ENCODE results near the gene ASAP2.

Gene ASAP2

DNA sequence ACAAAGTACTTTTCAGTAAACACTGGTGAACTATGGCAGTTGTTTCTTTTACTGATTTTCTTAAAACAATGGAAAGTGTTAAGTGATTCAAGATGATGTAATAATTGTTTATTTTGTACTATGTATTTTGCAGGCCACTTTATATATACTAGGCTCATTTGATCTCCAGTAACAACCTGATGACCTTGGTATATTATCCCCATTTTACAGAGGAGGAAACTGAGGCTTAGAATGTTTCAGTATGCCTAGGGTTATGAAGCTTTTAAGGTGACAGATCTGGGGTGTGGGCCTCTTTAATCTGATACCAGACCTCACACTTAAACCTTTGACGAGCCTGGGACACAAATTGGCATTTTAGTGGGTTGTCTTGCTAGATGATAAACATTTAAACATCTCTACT, 153.5 kb downstream of the ASAP2 start:
- no peak for FAIRE-seq
- no peak for TF ChIP-seq SPI1 (IDR thresholded peaks at IDR 0.05; ENCODE audit: low read depth, low read length)
- no peak for TF ChIP-seq TAF1 (IDR thresholded peaks at IDR 0.05; ENCODE audit: low read depth, low read length)
- TF ChIP-seq POLR2A (IDR thresholded peaks at IDR 0.05; ENCODE audit: low read depth, low read length) = no peak
- no peak for TF ChIP-seq POLR2AphosphoS5 (IDR thresholded peaks at IDR 0.05; ENCODE audit: low read depth, low read length)
- TF ChIP-seq POU2F2 (IDR thresholded peaks at IDR 0.05; ENCODE audit: low read depth, low read length) = no peak
- no peak for TF ChIP-seq PAX5 (IDR thresholded peaks at IDR 0.05; ENCODE audit: insufficient read depth, low read length, severe bottlenecking)

DNA sequence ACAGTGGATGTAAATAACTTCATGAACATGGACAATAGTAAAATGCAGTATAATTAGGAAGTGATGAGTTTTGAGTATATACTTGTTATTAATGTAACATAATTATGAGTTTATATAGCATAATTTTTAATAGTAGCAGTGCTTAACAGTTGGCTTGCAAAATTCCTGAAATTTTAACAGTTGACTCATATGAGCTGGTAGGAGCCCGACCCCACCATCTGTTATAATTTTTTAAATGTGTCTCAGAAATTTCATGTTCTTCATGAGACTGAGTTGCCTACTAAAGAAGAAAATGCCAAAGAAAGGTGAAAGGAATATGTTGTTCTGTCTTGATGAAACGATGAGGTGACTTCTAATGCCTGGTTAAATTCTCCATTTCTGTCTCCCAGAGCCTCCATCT, 154.1 kb downstream of the ASAP2 start:
- DNase-seq (ENCODE audit: insufficient read length, low spot score) (no peak), FAIRE-seq (no peak)

More for the DNA sequence above, 153.5 kb downstream of the ASAP2 start:
- DNase-seq (ENCODE audit: insufficient read length, low spot score) = no peak

DNA sequence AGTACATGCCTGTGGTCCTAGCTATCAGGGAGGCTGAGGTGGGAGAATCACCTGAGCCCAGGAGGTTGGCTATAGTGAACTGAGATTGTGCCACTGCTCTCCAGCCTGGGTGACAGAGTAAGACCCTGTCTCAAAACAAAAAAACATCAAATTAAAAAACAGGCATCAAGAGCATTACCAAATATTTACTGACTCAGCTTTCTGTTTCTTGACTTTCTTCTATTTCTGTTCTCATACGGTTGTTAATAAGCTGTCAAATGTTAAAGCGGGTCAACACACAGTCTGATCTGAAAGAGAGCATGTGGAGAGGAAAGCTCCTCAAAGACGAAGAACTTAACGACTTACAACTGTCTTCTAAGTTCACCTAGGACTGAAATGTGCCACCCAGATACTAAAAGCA, 157.8 kb downstream of the ASAP2 start:
- FAIRE-seq = no peak
- no peak for TF ChIP-seq POLR2AphosphoS5 (IDR thresholded peaks at IDR 0.05; ENCODE audit: low read depth, low read length)
- DNase-seq (ENCODE audit: insufficient read length, low spot score) = no peak

More for the DNA sequence above, 154.1 kb downstream of the ASAP2 start:
- no peak for TF ChIP-seq TAF1 (IDR thresholded peaks at IDR 0.05; ENCODE audit: low read depth, low read length)
- TF ChIP-seq PAX5 (IDR thresholded peaks at IDR 0.05; ENCODE audit: insufficient read depth, low read length, severe bottlenecking) = no peak
- TF ChIP-seq POLR2AphosphoS5 (IDR thresholded peaks at IDR 0.05; ENCODE audit: low read depth, low read length) = no peak

DNA sequence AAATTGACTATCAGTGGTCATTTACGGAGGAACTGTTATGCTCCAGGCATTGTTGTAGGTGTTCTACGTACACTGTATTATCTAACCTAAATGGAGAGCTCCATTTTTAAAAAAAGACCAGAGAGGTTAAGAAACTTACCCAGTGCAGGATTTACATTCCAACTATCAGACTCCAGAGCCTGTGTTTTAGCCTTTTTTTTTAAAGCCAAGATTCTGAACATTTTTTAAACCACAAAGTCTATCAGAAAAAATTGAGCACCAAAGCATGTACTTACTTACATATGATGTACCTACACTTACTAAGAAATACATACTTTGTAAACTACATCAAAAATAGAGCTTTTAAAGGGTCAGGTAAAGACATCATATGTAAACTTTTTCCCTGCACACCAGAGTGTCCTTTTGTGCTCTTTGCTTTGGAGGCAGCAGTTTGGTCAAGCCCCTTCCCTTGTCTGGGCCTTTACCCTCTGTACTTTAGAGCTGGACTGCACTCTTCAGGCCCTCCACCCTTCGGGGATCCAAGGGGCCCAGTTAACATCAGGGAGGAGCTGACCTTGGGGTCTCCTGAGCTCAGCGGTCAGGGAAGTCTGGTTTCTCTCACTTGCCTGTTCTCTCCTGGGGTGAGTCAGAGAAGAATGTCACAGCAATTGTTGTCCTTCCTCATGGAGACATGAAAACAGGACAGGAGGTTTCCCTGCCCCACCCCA, 158.3 kb downstream of the ASAP2 start:
- no peak for FAIRE-seq
- no peak for DNase-seq (ENCODE audit: insufficient read length, low spot score)
- TF ChIP-seq SPI1 (IDR thresholded peaks at IDR 0.05; ENCODE audit: low read depth, low read length) = no peak
- no peak for TF ChIP-seq POLR2AphosphoS5 (IDR thresholded peaks at IDR 0.05; ENCODE audit: low read depth, low read length)
- TF ChIP-seq POLR2A (IDR thresholded peaks at IDR 0.05; ENCODE audit: low read depth, low read length) = no peak
- no peak for TF ChIP-seq TAF1 (IDR thresholded peaks at IDR 0.05; ENCODE audit: low read depth, low read length)
- TF ChIP-seq PAX5 (IDR thresholded peaks at IDR 0.05; ENCODE audit: insufficient read depth, low read length, severe bottlenecking) = no peak
- TF ChIP-seq POU2F2 (IDR thresholded peaks at IDR 0.05; ENCODE audit: low read depth, low read length) = no peak

DNA sequence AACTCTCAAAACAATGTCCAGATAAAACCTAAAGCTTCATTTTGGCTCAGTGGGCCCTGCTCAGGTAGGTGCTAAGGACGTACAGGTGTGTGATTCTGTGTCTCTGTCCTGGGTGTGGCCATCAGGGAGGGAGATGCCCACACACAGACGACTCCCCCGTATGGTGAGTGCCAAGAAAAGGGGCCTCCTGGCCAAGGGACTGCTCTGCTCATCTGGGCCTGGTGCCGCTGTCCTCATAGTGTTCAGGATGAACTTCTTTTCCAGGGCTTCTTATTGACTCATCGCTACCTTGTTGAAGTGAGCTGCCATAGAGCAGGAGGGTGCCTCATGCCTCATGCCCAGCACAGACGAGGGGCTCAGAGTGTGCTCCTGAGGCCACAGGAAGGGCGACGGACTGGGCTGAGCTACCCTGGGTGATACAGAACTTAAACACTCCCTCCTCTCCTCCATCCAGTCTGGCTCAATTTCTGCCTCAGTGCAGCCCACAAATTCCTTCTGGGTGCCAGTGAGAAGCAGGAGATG, 158.9 kb downstream of the ASAP2 start:
- no peak for FAIRE-seq
- no peak for DNase-seq (ENCODE audit: insufficient read length, low spot score)
- TF ChIP-seq POLR2A (IDR thresholded peaks at IDR 0.05; ENCODE audit: low read depth, low read length) = no peak
- TF ChIP-seq TAF1 (IDR thresholded peaks at IDR 0.05; ENCODE audit: low read depth, low read length) = no peak
- TF ChIP-seq PAX5 (IDR thresholded peaks at IDR 0.05; ENCODE audit: insufficient read depth, low read length, severe bottlenecking) = no peak

DNA sequence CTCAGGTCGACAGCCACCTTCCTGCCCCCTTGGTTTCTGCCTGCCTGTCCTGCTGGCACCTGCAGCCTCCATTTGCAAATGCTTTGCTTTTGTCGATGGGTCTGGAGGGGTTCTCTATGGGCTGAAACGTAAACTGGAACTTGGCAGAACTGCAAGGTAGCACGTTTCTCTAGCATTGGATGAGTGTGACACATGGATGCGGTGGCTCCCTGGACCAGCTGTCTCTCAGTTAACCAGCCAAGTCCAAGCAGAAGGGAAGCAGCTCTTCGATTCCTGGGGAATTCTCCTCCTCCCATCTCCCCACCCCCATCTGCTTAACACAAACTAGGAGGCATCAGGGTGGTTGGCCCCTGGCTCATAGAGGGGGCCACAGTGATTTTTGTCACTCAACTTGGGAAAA, 159.4 kb downstream of the ASAP2 start:
- DNase-seq (ENCODE audit: insufficient read length, low spot score) (no peak), FAIRE-seq (no peak)
- TF ChIP-seq POLR2AphosphoS5 (IDR thresholded peaks at IDR 0.05; ENCODE audit: low read depth, low read length) = no peak

DNA sequence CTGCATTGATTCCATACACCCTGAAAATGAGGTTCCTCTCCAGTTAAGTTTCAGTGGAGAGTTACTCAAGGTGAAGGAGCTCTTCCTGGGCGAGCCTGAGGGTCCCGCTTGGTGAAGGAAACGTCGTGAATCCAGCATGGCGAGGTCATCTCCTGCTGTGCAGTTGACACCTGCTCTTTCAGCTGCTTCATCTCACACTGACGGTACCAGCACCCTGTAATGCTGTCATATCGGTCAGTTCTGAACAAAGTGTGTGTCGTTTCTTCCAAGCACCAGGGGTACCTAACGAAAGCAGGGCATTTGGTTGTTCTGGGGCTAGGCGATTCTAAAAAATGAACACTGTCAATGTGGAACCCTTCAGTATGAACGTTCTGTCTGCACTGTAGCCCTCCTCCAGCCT, 164.1 kb downstream of the ASAP2 start:
- TF ChIP-seq POU2F2 (IDR thresholded peaks at IDR 0.05; ENCODE audit: low read depth, low read length) (no peak), SPI1 (IDR thresholded peaks at IDR 0.05; ENCODE audit: low read depth, low read length) (no peak), POLR2AphosphoS5 (IDR thresholded peaks at IDR 0.05; ENCODE audit: low read depth, low read length) (no peak), PAX5 (IDR thresholded peaks at IDR 0.05; ENCODE audit: insufficient read depth, low read length, severe bottlenecking) (no peak), POLR2A (IDR thresholded peaks at IDR 0.05; ENCODE audit: low read depth, low read length) (no peak), TAF1 (IDR thresholded peaks at IDR 0.05; ENCODE audit: low read depth, low read length) (no peak)
- DNase-seq (ENCODE audit: insufficient read length, low spot score) (no peak), FAIRE-seq (no peak)

DNA sequence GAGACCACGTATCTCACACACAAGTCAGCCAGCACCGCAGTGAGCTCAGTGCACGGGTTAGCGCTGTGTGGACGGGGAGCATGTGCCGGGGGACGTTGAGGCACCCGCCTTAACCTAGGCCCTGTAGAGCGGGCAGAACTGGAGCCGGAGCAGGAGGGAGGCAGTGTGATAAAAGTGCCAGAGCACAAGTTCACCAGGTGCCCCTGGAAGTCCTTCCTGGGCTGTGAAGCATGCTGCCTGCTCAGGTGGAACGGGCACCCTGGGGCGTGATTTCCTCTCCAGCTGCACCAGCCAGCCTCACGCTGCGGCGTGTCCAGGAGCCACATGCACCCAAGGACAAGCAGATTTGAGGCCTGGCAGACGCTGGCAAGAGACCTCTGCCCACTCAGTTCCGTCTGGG, 166.4 kb downstream of the ASAP2 start:
- FAIRE-seq = peak; percentile 35
- no peak for DNase-seq (ENCODE audit: insufficient read length, low spot score)
- TF ChIP-seq TAF1 (IDR thresholded peaks at IDR 0.05; ENCODE audit: low read depth, low read length) (no peak), SPI1 (IDR thresholded peaks at IDR 0.05; ENCODE audit: low read depth, low read length) (no peak), POU2F2 (IDR thresholded peaks at IDR 0.05; ENCODE audit: low read depth, low read length) (no peak), PAX5 (IDR thresholded peaks at IDR 0.05; ENCODE audit: insufficient read depth, low read length, severe bottlenecking) (no peak), POLR2AphosphoS5 (IDR thresholded peaks at IDR 0.05; ENCODE audit: low read depth, low read length) (no peak), POLR2A (IDR thresholded peaks at IDR 0.05; ENCODE audit: low read depth, low read length) (no peak)

DNA sequence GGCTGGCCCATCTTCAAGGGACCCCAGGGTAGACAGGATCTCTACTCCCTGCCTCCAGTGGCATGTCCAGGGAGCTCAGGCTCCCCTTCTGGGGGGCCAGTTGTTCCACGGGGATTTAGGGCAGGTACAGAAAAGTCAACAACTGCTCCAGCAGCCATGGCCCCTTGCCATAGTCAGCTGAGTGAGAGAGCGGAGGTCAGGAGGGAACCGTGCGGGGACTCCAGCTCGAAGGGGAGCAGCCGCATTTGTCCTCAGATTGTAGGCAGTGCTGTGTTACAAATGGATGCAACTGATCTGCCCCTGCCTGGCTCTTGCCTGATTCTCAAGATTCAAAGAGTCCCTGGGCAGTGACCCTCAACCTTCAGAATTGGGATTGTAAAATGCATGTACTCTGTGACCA, 166.9 kb downstream of the ASAP2 start:
- TF ChIP-seq TAF1 (IDR thresholded peaks at IDR 0.05; ENCODE audit: low read depth, low read length) = no peak
- no peak for TF ChIP-seq POU2F2 (IDR thresholded peaks at IDR 0.05; ENCODE audit: low read depth, low read length)
- TF ChIP-seq POLR2AphosphoS5 (IDR thresholded peaks at IDR 0.05; ENCODE audit: low read depth, low read length) = no peak
- TF ChIP-seq PAX5 (IDR thresholded peaks at IDR 0.05; ENCODE audit: insufficient read depth, low read length, severe bottlenecking) = no peak
- no peak for TF ChIP-seq POLR2A (IDR thresholded peaks at IDR 0.05; ENCODE audit: low read depth, low read length)
- no peak for FAIRE-seq
- no peak for DNase-seq (ENCODE audit: insufficient read length, low spot score)

DNA sequence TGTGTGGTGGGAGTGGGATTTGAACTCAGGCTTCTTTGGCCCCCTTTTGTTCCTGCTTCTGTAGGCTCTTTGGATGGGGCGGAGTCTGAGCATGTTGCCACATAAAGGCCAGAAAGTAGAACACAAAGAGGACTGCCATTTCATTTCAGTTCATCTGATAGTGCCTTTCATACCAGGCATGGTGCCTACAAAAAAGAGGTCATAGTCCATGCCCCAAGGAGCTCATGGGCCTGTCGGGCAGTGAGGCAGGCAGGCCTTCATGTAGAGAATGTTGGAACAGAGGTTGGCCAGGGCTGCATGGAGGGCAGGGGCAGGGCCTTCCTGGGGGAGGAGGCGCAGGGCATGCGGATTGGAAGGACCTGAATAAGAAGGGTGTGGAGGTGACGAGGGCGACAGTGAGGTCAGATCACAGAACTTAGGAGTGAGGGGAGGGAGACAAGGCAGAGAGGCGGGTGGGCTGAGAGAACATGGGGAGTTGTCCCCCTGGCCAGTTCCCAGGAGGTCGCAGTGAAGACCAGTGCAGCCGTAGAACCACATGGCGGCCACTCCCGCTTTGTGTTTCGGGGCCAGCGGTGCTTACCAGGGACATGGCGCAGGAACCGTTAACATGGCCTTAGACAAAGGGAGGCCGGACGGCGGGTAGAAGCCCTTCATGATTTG, 167.6 kb downstream of the ASAP2 start:
- DNase-seq (ENCODE audit: insufficient read length, low spot score) (no peak), FAIRE-seq (no peak)
- TF ChIP-seq PAX5 (IDR thresholded peaks at IDR 0.05; ENCODE audit: insufficient read depth, low read length, severe bottlenecking) = no peak
- no peak for TF ChIP-seq POLR2AphosphoS5 (IDR thresholded peaks at IDR 0.05; ENCODE audit: low read depth, low read length)
- no peak for TF ChIP-seq TAF1 (IDR thresholded peaks at IDR 0.05; ENCODE audit: low read depth, low read length)
- no peak for TF ChIP-seq POU2F2 (IDR thresholded peaks at IDR 0.05; ENCODE audit: low read depth, low read length)
- TF ChIP-seq SPI1 (IDR thresholded peaks at IDR 0.05; ENCODE audit: low read depth, low read length) = no peak
- TF ChIP-seq POLR2A (IDR thresholded peaks at IDR 0.05; ENCODE audit: low read depth, low read length) = no peak
